GM19452 (cell line): ENCODE results near the gene CD72.

Experiments used
- ATAC-seq: cut with Tn5 transposase; IDR thresholded peaks from one replicate; pipeline ENCODE4 v1.9.1; 2021; ENCODE audit not compliant: unreplicated experiment

The CD72 gene, protein sequence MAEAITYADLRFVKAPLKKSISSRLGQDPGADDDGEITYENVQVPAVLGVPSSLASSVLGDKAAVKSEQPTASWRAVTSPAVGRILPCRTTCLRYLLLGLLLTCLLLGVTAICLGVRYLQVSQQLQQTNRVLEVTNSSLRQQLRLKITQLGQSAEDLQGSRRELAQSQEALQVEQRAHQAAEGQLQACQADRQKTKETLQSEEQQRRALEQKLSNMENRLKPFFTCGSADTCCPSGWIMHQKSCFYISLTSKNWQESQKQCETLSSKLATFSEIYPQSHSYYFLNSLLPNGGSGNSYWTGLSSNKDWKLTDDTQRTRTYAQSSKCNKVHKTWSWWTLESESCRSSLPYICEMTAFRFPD

DNA sequence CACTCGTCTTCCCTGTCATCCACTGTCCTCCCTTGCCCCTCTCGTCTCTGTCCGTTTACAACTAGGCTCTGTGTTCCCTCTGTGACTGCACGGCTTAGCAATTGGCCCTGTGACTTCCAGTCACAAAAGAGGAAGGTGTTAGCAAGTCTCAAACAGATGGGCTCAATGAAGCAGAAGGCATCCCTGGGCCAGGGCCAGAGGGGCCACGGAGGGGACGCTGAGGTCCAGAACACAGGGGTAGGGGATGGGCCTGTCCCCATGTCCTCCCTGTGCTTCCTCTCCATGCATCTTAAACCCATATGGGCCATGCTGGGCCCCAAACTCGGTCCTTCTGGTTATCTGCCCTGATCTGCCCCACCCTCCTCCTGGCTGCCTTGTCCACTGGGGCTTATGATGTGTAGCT lies at the start of gene CD72:
CD72 (minus strand) TSS at position 89 of the 403 bp plus-strand sequence. CDS start 110 bp downstream, outside the sequence.
- ATAC-seq, result no peak

DNA sequence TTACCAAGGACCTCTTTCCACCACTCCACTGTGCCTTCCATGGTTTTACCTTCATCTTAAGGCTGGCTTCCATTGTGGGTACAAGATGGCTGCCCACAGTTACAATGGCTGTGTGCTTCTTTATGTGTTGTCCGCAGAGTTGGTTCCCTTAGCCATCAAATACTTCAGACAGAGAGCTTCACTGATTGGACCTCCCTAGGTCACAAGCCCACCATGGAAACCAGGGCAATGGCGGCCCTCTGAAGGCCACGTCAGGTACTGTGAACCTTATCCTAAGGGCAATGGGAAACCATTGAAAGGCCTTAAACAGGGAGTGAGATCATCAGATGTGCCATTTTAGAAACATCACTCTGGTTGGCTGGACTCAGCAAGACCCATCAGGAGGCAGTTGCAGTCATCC lies 49.7 kb upstream of the CD72 start:
- no peak for ATAC-seq

DNA sequence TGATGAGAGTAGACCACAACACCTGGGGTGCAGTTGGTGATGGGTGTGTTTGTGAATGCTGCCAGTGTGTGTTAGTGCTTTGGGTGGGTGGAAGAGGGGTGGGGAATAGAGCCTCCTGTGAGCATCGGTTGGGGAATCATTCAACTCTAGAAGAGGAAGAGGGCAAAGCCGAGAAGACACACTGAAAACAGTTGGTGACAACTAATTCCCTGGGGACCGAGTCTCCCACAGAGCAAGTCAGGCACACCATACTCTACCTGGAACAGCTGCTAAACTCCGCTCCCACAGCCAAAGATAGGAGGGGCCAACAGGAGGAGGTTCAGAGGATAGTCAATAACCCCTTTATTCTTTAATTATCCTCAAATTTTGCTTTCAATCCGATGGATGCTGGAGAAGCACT lies 48.3 kb upstream of the CD72 start:
- no peak for ATAC-seq

DNA sequence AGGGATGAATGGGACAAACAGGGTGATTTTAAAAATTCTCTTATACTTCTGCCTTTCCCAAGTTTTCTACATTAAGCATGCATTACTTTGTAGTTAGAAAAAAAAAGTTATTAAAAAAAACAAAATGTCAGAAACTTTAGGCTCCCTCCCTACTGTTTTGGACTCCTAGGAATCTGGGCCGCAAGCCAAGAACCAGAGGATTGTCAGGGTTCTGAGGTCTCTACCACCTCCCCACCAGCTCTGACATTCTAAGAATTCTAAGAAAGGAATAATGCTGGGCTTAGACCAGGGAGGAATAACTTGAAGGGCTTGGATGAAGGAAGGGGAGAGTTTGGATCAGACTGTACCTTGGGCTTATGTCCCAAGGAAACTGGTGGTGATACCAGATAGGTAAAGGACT lies 47.8 kb upstream of the CD72 start:
- ATAC-seq, result no peak

DNA sequence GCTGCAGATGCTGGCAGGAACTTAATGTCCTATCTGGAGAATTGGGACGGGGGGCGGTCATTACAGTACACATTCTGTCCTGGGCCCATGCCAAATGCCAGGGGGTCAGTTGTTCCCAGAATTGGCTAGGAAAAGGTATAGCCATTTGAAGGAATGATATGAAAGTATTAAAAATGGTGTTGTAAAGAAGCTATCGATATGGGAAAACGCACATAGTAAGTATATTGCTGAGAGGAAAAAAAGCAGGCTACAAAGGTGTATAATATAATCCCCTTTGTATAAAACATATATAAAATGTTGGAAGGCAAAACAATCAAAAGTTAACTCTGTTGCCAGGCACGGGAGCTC lies 47.2 kb upstream of the CD72 start:
- no peak for ATAC-seq

DNA sequence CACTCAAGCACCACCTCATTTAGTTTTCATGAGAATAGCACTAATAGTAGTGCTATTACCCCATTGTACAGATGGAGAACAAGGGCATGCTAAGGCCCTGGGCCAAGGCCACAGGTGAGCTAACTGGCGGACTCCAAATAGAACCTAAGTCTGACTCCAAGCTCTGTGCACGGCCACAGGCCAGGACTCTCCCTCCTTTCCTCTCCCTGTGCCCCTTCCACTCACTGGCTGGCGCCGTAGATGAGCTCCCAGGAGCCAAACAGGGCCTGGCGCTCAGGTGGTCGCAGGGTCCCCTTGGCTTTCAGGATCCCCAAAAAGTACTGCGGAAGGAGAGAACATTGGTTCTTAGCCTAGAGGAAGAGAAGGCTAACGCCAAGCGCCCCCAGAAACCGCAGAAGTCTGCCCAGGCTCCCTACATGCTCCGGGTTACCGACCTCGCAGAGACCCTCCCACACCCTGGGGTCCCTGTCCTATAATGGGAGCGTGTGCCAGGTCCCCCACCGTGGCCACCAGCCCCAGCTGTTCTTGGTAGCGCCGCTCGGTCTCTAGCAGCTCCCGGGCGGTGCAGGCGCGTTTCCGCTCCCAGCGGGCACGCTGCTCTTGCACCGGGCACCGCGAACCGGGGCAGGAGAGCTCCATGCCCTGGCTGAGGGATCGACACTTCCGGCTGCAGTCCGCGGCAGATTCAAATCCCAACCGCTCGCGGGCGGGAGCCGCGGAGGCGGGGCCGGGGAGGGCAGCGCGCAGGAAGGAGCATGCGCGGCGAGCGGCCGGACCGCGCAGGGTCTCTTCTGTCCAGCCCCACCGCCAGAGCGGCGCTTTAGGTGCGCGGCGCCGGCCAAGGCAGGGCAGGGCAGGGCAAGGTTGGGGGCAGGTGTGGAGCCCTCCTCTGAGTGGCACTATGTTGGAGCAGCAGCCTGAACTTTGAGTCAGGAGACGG lies 46.6 kb upstream of the CD72 start, which contains the start of gene ARHGEF39:
ARHGEF39 (minus strand) TSS at position 665 of the 940 bp plus-strand sequence; CDS start at position 639, 26 bp downstream.
- ATAC-seq, result peak; percentile 76

DNA sequence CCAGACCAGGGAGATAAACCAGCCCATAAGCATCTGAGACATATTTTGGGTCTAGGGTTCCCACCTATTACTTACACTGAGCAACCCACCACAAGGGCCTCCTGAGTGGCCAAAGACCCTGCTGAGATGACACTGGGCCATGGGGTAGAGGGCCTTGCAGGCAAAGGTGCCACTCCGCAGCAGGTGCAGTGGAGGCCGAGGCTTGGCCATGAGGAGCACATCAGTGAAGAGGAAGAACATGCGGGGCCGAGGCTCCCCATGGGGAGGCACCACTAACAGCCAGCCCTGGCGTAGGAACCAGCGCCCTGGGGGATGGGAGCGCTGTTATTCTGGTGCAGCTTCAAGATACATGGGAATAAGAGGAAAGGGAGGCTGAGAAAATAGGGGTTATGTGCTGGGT lies 44.2 kb upstream of the CD72 start:
- ATAC-seq, result no peak

DNA sequence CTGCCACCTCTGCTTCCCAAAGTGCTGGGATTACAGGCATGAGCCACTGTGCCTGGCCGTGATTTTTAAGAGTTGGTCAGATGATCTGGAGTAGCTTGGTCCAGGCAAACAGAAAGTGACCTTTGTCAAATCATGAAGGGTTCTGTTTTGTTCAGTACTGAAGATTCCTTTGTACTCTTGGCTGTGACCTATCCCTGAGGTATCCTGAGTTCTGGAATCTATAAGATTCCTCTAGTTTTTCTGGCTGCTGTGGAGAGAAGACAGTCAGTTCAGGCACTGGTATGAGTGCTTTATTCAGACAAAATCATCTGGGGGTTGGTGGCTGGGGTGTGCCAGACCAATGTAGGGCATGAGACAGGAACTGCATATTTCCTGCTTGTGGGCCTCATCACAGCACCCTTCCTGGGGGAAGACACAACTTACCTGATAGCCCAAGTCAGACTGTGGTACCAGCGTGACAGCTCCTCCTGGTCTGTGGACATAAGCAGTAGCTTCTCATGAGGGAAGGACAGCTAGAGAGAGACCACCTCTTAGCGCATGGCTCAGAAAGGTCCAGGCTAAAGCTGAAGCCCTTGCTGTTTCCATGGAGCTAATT lies 43.6 kb upstream of the CD72 start:
- no peak for ATAC-seq

DNA sequence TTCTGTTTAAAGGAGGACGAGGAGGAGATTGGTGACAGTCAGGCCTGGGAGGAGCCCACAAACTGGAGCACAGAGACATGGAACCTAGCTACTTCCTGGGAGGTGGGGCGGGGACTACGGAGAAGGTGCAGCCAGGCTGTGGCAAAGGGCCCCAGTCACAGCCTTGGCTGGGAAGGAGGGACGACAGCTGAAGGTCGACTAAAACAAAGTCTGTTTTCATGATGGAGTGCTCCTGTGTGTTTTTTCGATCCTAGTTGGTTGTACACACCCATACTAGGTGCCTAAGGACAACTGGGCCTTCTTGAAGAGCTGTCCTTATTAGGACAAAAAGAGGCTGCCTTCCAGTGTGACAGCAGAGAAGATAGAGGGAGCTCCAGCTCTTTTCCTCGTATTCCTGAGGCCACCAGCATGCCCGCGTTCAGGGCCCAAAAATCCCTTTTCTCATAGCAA lies 42.8 kb upstream of the CD72 start:
- no peak for ATAC-seq

DNA sequence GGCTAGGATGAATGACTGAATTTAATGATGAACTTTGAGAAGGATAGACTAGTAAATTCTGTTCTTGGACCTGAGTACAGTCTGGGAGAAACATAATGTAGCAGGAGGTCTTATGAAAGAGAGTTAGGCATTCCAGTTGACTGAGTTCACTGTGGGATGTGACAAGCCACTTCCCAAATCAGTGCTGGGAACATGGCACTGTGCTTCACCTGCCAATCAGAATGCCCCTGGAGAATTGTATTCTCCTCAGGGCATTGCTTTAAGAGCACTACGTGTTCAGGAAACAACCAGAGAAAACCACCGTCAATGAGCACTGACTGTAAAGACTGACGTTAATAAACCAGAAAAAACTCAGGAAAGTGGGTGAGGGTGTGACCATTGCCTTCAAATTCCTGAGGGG lies 41.1 kb upstream of the CD72 start:
- no peak for ATAC-seq

DNA sequence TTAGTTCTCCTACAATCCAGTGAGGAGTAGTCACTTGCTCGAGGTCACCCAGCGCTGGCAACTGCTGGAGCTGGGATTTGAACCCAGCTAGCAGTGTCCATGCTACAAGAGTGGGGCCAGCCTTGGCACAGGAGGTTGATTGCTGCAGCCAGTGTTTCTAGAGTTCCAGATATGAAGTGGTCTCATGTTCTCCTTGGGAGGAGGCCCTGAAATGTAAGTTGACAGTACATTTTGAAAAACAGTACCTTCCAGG lies 40.7 kb upstream of the CD72 start:
- ATAC-seq, result no peak

DNA sequence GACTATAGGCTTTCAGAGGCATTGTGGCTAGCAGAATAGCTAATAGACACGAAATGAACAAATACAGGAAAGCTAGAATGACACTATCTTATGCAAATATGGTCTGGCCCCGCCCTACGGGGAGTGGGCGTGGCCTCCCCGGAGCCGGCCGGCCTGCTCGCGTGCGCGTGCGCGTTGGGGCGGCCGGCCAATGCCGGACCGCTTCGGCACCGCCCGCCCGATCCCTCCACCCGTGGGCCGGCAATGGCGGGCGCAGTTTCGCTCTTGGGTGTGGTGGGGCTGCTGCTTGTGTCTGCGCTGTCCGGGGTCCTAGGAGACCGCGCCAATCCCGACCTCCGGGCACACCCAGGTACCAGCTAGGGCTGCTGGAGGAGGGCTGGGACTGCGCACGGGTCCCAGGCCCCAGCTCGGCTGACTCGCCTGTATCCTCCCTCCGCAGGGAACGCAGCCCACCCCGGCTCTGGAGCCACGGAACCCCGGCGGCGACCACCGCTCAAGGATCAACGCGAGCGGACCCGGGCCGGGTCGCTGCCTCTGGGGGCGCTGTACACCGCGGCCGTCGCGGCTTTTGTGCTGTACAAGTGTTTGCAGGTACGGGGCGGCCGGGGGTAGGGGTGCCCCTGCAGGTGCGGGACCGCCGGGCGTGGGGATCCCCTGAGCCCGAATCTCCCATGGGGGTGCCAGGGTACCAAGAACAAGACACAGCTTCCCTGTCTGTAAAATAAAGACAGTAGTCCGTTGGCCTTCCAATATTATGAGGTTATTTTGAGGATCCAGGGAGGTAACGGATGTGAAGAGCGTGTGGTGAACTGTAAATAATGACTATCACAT lies 40.1 kb upstream of the CD72 start, which contains the start of gene CCDC107:
CCDC107 (plus strand) TSS at position 156 of the 831 bp plus-strand sequence; CDS start at position 244, 88 bp downstream.
- ATAC-seq, result peak; percentile 60

DNA sequence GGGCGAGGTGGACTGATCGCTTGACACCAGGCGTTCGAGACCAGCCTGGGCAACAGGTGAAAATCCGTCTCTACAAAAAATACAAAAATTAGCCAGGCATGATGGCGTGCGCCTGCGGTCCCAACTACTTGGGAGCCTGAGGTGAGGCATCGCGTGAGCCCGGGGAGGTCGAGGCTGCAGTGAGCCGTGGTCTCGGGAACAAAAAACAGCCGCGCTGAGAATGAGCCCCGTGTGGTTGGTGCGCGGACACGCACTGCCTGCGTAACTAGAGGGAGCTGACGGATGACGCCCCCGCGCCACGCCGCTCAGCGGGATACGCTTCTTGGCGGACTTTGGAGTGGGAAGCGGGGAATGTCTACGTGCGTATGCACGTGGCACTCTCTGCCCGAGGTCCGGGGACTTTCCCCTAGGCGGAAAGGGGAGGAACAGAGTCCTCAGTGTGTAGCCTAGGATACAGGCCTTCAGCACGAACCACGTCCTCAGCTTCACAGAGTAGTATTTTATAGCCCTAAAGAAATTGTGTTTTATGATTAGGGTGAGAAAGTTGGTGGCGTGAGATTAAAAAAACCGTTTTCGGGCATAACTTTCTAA lies 39.4 kb upstream of the CD72 start, which contains the start of gene RMRP:
RMRP (minus strand) TSS at position 474 of the 591 bp plus-strand sequence.
- peak; percentile 89 for ATAC-seq

DNA sequence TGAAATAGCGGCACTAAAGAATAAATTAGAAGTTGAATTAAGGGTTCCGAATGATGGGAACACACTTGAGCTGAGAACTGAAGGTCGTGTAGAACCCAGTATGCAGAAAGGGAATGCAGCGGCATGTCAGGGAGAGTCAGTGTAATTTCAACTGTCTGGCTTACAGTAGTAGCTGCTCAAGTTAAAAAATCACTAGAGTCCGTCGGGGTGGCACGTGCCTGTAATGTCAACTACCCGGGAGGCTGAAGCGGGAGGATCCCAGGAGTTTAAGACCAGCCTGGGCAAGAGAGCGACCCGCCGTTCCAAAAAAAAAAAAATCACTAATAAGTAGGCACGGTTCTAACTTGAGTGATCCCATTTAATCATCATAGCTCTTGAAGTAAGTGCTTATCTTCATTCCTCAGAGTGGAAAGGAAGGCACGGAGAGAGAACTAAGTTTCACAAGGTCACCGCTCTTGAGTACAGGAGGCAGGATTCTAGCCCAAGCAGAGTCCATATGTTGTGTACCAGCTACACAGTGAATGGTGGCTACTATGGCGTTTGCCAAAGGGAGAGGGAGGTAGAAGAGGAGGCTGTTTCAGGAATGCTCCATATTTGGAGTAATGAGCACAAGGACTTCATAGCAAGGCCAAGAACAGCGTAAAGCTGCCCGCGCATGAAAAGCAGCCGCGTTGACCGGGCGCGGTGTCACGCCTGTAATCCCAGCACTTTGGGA lies 38.8 kb upstream of the CD72 start:
- no peak for ATAC-seq

DNA sequence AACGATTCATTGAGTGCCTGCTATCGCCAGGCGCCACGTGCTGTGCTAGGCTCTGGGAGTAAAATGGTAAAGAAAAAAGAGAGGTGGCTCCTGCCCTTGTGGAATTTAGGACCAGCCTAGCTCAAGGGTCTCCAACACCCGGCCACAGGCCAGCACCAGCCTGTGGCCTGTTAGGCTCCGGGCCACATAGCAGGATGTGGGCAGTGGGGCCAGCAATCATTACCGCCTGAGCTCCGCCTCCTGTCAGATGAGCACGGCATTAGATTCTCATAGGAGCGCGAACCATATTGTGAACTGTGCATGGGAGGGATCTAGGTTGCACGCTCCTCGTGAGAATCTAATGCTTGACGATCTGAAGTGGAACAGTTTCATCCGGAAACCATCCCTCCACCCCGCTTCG lies 38.1 kb upstream of the CD72 start:
- no peak for ATAC-seq

DNA sequence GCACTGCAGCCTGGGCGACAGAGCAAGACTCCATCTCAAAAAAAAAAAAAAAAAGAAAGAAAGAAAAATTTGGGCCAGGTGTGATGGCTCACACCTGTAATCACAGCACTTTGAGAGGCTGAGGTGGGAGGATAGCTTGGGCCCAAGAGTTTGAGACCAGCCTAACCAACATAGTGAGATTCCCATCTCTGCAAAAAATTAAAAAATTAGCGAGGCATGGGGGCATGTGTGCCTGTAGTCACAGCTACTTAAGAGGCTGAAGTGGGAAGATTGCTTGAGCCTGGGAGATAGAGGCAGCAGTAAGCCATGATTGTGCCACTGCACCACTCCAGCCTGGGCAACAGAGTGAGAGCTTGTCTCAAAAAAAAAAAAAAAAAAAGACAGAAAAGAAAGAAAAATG lies 35.4 kb upstream of the CD72 start:
- no peak for ATAC-seq

DNA sequence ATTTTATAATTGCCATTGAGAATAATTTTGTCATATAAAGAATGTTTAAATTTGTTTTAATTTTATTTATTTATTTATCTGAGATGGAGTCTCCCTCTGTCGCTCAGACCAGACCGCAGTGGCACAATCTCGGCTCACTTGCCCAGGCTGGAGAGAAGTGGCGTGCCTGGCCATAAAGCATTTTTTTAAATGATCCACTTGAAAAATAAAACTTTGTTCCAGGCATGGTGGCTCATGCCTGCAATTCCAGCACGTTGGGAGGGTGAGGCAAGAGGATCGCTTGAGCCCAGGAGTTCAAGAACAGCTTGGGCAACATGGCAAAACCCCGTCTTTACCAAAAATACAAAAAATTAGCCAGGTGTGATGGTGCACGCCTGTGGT lies 34.6 kb upstream of the CD72 start:
- no peak for ATAC-seq

DNA sequence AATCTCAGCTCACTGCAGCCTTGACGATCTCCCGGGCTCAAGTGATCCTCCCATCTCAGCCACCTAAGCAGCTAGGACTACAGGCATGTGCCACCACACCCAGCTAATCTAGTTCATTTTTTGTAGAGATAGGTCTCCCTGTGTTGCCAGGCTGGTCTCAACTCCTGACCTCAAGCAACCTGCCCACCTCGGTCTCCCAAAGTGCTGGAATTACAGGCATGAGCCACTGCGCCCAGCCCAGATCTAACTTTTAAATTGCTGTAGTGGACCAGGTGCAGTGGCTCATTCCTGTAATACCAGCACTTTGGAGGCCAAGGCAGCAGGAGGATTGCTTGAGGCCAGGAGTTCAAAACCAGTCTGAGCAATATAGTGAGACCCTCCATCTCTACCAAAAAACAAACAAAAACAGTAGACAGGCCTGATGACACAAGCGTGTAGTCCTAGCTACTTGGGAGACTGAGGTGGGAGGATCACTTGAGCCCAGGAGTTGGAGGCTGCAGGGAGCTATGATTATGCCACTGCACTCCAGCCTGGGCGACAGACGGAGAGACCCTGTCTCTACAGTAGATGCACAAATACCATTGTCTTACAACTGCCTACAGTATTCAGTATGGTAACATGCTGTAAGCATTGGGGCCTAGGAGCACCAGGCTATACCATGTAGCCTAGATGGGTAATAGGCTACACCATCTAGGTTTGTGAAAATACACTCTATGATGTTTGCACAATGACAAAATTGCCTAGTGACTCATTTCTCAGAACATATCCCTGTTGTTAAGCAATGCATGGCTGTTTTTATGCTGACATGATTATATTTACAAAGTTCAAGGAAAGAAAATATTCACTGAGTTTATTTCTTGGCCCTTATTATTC lies 34.0 kb upstream of the CD72 start:
- ATAC-seq, result no peak
